ENCODE results near the gene ETV7.

Gene ETV7

GRCh38 chr6:36318690-36319435, 68.6 kb downstream of the ETV7 start:
- no peak for DNase-seq

- no peak for DNase-seq
Observed at GRCh38 chr6:36317623-36318022, 69.8 kb downstream of the ETV7 start.

All from activated gamma-delta T cell (primary cell).